ENCODE data around the gene FMNL2.

- TF ChIP-seq CTCF (IDR thresholded peaks at IDR 0.05 in 4 of 5, conservative IDR thresholded peaks at IDR 0.05 in 1 of 5) (no peak), POLR2A (IDR thresholded peaks at IDR 0.05) (no peak)
These were observed 13.4 kb downstream of the FMNL2 start for GRCh38 chr2:152348388-152348787.

Measured in gastrocnemius medialis (tissue), 4 donors.